Activated T-cell treated with anti-CD3 and anti-CD28 coated beads for 48 hours (primary cell): ENCODE results near the gene KATNAL2.

ENCODE experiments used
- DNase-seq: peaks from one replicate; pipeline ENCODE4 v3.0.0-alpha.2; 2020; ENCODE audit warnings: low read depth

Gene KATNAL2

GRCh38 chr18:46917108-46917802 lies at the start of gene KATNAL2, which contains the start of gene PIAS2:
TSS of gene KATNAL2 (plus strand) at chr18:46917602. CDS start at chr18:46946873, 29,271 bp downstream.
TSS of gene PIAS2 (minus strand) at chr18:46917507. CDS start at chr18:46917345, 162 bp downstream.
- peak; percentile 79 for DNase-seq

GRCh38 chr18:46868169-46868921 lies 49.1 kb upstream of the KATNAL2 start:
- DNase-seq, result no peak

- no peak for DNase-seq
Observed at GRCh38 chr18:46877329-46877987, 39.9 kb upstream of the KATNAL2 start.

GRCh38 chr18:46883180-46883579 lies 34.2 kb upstream of the KATNAL2 start:
- DNase-seq, result no peak

GRCh38 chr18:46886893-46887292 lies 30.5 kb upstream of the KATNAL2 start:
- no peak for DNase-seq

- DNase-seq, result no peak
Observed at GRCh38 chr18:46888965-46889364, 28.4 kb upstream of the KATNAL2 start.

- DNase-seq, result no peak
Observed at GRCh38 chr18:46891742-46892214, 25.6 kb upstream of the KATNAL2 start.

- DNase-seq, result no peak
Observed at GRCh38 chr18:46892842-46893241, 24.6 kb upstream of the KATNAL2 start.

GRCh38 chr18:46893360-46893759 lies 24.0 kb upstream of the KATNAL2 start:
- no peak for DNase-seq

- DNase-seq, result peak; percentile 11
Observed at GRCh38 chr18:46894124-46894523, 23.3 kb upstream of the KATNAL2 start.

GRCh38 chr18:46899274-46899948 lies 18.0 kb upstream of the KATNAL2 start:
- DNase-seq, result no peak

GRCh38 chr18:46903406-46903805 lies 14.0 kb upstream of the KATNAL2 start:
- DNase-seq, result no peak

GRCh38 chr18:46909497-46909896 lies 7.9 kb upstream of the KATNAL2 start:
- DNase-seq, result no peak

- DNase-seq, result no peak
Observed at GRCh38 chr18:46910856-46911255, 6.5 kb upstream of the KATNAL2 start.

- DNase-seq, result no peak
Observed at GRCh38 chr18:46915800-46916550, 1.4 kb upstream of the KATNAL2 start.

GRCh38 chr18:46916551-46917107 lies 773 bp upstream of the KATNAL2 start:
- DNase-seq, result no peak

- DNase-seq, result peak; percentile 2
Observed at GRCh38 chr18:46917803-46918600, 600 bp downstream of the KATNAL2 start.

GRCh38 chr18:46920067-46920466 lies 2.7 kb downstream of the KATNAL2 start:
- no peak for DNase-seq

- no peak for DNase-seq
Observed at GRCh38 chr18:46920653-46921052, 3.3 kb downstream of the KATNAL2 start.

- DNase-seq, result no peak
Observed at GRCh38 chr18:46939337-46939963, 22.0 kb downstream of the KATNAL2 start.
